GM03348 (cell line): ENCODE measurements around the gene HADH.

Experiments
- DNase-seq: peaks from one replicate; pipeline ENCODE4 v3.0.0; 2012; ENCODE audit warnings: low spot score

Gene HADH

GRCh38 chr4:108058685-108059440, 69.2 kb downstream of the HADH start:
- DNase-seq = peak; percentile 32

- DNase-seq = peak; percentile 74
Measured at GRCh38 chr4:108060164-108060563, 70.5 kb downstream of the HADH start.

- no peak for DNase-seq
Measured at GRCh38 chr4:108060686-108061321, 71.1 kb downstream of the HADH start.

- DNase-seq = peak; percentile 25
Measured at GRCh38 chr4:108068442-108068841, 78.8 kb downstream of the HADH start.

GRCh38 chr4:108070775-108071174, 81.1 kb downstream of the HADH start:
- DNase-seq = no peak

- DNase-seq = no peak
Measured at GRCh38 chr4:108072300-108072699, 82.6 kb downstream of the HADH start.

- DNase-seq = peak; percentile 18
Measured at GRCh38 chr4:108078024-108078733, 88.5 kb downstream of the HADH start.

GRCh38 chr4:108080747-108081146, 91.1 kb downstream of the HADH start:
- no peak for DNase-seq

- no peak for DNase-seq
Measured at GRCh38 chr4:108081256-108081655, 91.6 kb downstream of the HADH start.
